OCI-LY7 (cell line): ENCODE results near the gene COL17A1.

Experiments used
- CTCF ChIP-seq: fragments of 200-600 bp; sonication (generic); conservative IDR thresholded peaks from 2 replicates; pipeline ENCODE4 v1.5.1; 2014; ENCODE audit warnings: mild to moderate bottlenecking, antibody characterized with exemption, low read length, moderate library complexity, mixed read lengths
- EZH2phosphoT487 ChIP-seq: fragments of 200-600 bp; sonication (generic); IDR thresholded peaks from 2 replicates; pipeline ENCODE4 v1.6.1; 2018; ENCODE audit warnings: low read depth, borderline replicate concordance, mild to moderate bottlenecking, mixed run types, antibody characterized with exemption, low read length, moderate library complexity, mixed read lengths

GRCh38 chr10:104089621-104090020 lies 3.9 kb upstream of the COL17A1 start:
- TF ChIP-seq CTCF = no peak
- TF ChIP-seq EZH2phosphoT487 = no peak
